ENCODE data around the gene WDR47. TPM values are rescaled to one million over a fixed set of nuclear protein-coding genes. Genes with fewer than 3 reads are reported as not detected.
A peak's percentile ranks its signal among the peaks of the same experiment; 100 is the strongest.

The WDR47 gene
- total RNA-seq (2021) (17.4 and 21.0 TPM in 2 replicates), Bru-seq, nascent RNA (percentile 68 among the genes with signal in this experiment), BruChase-seq, experiment 1, labeled RNA remaining after a 2-hour chase (percentile 71 among the genes with signal in this experiment), BruChase-seq, experiment 2, labeled RNA remaining after a 6-hour chase (percentile 64 among the genes with signal in this experiment)
- long read RNA-seq, full-length matches to known transcripts = 23 of 30 reads
- long read RNA-seq, partial matches to known transcripts = 4 of 30 reads
- long read RNA-seq, other reads (novel, unspliced or antisense) = 3 of 30 reads

- TF ChIP-seq CTCF (conservative IDR thresholded peaks at IDR 0.05; ENCODE audit: low read depth, low read length) (no peak), EZH2 (IDR thresholded peaks at IDR 0.05; ENCODE audit: borderline replicate concordance, low read depth, low read length, poor library complexity, severe bottlenecking) (no peak)
- H3K27ac ChIP-seq (ENCODE audit: low read depth, low read length, poor library complexity, severe bottlenecking) = peak within 1 kb of the TSS; percentile 75
- H3K27me3 ChIP-seq (replicated peaks; ENCODE audit: insufficient read depth, low read depth, low read length, poor library complexity) = no peaks in the 10 kb centered on the region
- peaks cover 3% of the 10 kb centered on the region for H3K4me1 ChIP-seq (ENCODE audit: insufficient read depth, low read length, poor library complexity, severe bottlenecking)
- H3K4me3 ChIP-seq (ENCODE audit: low read depth, low read length, poor library complexity, severe bottlenecking) = peak within 1 kb of the TSS; percentile 97
- no peaks in the 10 kb centered on the region for H3K36me3 ChIP-seq (ENCODE audit: insufficient read depth, low read length, poor library complexity, severe bottlenecking)
- no TSS peak for BruUV-seq (replicated peaks)
- H3K9me3 ChIP-seq (ENCODE audit: low read depth, low read length, poor library complexity, severe bottlenecking) = no peaks in the 10 kb centered on the region
- DNase-seq (ENCODE audit: low spot score) = peak; percentile 99
- CTCF ChIA-PET = interaction anchor here (0.6 kb wide), 1 partner anchor 34 kb away, joined by 7 read pairs; the partner anchor contains the start of gene TAF13
- POLR2A ChIA-PET (ENCODE audit: low non-redundant PET) = interaction anchor here (0.6 kb wide), 2 partner anchors 47 to 446 kb away, joined by 3 to 5 read pairs; no protein-coding TSS in a partner anchor
- intact Hi-C loops (cut with micrococcal nuclease; ENCODE audit: unreplicated experiment) = no loop called here
Measured at GRCh38 chr1:109041621-109042468, at the start of gene WDR47. Gene WDR47 (minus strand): TSS chr1:109042102. CDS start chr1:109023512, 18,590 bp downstream.

- ChIA-PET CTCF (interaction anchor here (0.7 to 1.8 kb wide), 2 partner anchors 9 to 99 kb away, joined by 4 to 12 read pairs; no protein-coding TSS in a partner anchor), POLR2A (ENCODE audit: low non-redundant PET) (interaction anchor here (1.0 kb wide), 1 partner anchor 9 kb away, joined by 4 read pairs; no protein-coding TSS in a partner anchor)
- Histone ChIP-seq H3K9me3 (ENCODE audit: low read depth, low read length, poor library complexity, severe bottlenecking) (no peaks in the 10 kb centered on the region), H3K4me3 (ENCODE audit: low read depth, low read length, poor library complexity, severe bottlenecking) (peak overlapping the region; percentile 78), H3K36me3 (ENCODE audit: insufficient read depth, low read length, poor library complexity, severe bottlenecking) (peaks cover 23% of the 10 kb centered on the region), H3K4me1 (ENCODE audit: insufficient read depth, low read length, poor library complexity, severe bottlenecking) (peaks cover 11% of the 10 kb centered on the region), H3K27me3 (replicated peaks; ENCODE audit: insufficient read depth, low read depth, low read length, poor library complexity) (no peaks in the 10 kb centered on the region), H3K27ac (ENCODE audit: low read depth, low read length, poor library complexity, severe bottlenecking) (peak overlapping the region; percentile 81)
- DNase-seq (ENCODE audit: low spot score) = peak; percentile 62
- intact Hi-C loops (cut with micrococcal nuclease; ENCODE audit: unreplicated experiment) = no loop called here
- TSS peak; percentile 63 for BruUV-seq (replicated peaks)
- TF ChIP-seq EZH2 (IDR thresholded peaks at IDR 0.05; ENCODE audit: borderline replicate concordance, low read depth, low read length, poor library complexity, severe bottlenecking) (no peak), CTCF (conservative IDR thresholded peaks at IDR 0.05; ENCODE audit: low read depth, low read length) (no peak)
Measured at GRCh38 chr1:109091078-109091838, 49.4 kb upstream of the WDR47 start.
